ENCODE measurements around the gene UBE3D.
"Not testable (repeated sequence)": the region's sequence is repeated elsewhere in the genome, so short reads cannot be mapped to it uniquely, and the experiment has no call there.

UBE3D gene

GRCh38 chr6:82906489-82906888 is 159.2 kb downstream of the UBE3D start:
- peak; percentile 35 for DNase-seq (ENCODE audit: low read depth)
- no peak overlapping the region for H3K4me3 ChIP-seq (ENCODE audit: low read depth, low read length)

GRCh38 chr6:82904860-82905259 is 160.8 kb downstream of the UBE3D start:
- TF ChIP-seq MYC (IDR thresholded peaks at IDR 0.05; ENCODE audit: low read depth, low read length) (no peak), MAX (IDR thresholded peaks at IDR 0.05; ENCODE audit: low read depth, low read length) (no peak), CTCF (IDR thresholded peaks at IDR 0.05; ENCODE audit: low read depth, low read length) (no peak), POLR2A (IDR thresholded peaks at IDR 0.05; ENCODE audit: extremely low read depth, insufficient read length) (no peak)
- H3K4me3 ChIP-seq (ENCODE audit: low read depth, low read length): no peak overlapping the region
- no peak for DNase-seq (ENCODE audit: low read depth)

More at GRCh38 chr6:82906489-82906888, 159.2 kb downstream of the UBE3D start:
- TF ChIP-seq POLR2A (IDR thresholded peaks at IDR 0.05; ENCODE audit: extremely low read depth, insufficient read length) (no peak), MAX (IDR thresholded peaks at IDR 0.05; ENCODE audit: low read depth, low read length) (no peak)

GRCh38 chr6:82904257-82904656 is 161.4 kb downstream of the UBE3D start:
- TF ChIP-seq MAX (IDR thresholded peaks at IDR 0.05; ENCODE audit: low read depth, low read length) (no peak), MYC (IDR thresholded peaks at IDR 0.05; ENCODE audit: low read depth, low read length) (no peak), POLR2A (IDR thresholded peaks at IDR 0.05; ENCODE audit: extremely low read depth, insufficient read length) (no peak), CTCF (IDR thresholded peaks at IDR 0.05; ENCODE audit: low read depth, low read length) (no peak)
- DNase-seq (ENCODE audit: low read depth): no peak

GRCh38 chr6:82902290-82902689 is 163.4 kb downstream of the UBE3D start:
- H3K4me3 ChIP-seq (ENCODE audit: low read depth, low read length): no peak overlapping the region
- TF ChIP-seq MYC (IDR thresholded peaks at IDR 0.05; ENCODE audit: low read depth, low read length) (no peak), CTCF (IDR thresholded peaks at IDR 0.05; ENCODE audit: low read depth, low read length) (no peak), MAX (IDR thresholded peaks at IDR 0.05; ENCODE audit: low read depth, low read length) (no peak), POLR2A (IDR thresholded peaks at IDR 0.05; ENCODE audit: extremely low read depth, insufficient read length) (no peak)
- DNase-seq (ENCODE audit: low read depth): no peak

More at GRCh38 chr6:82904257-82904656, 161.4 kb downstream of the UBE3D start:
- H3K4me3 ChIP-seq (ENCODE audit: low read depth, low read length): no peak overlapping the region

- no peak for TF ChIP-seq POLR2A (IDR thresholded peaks at IDR 0.05; ENCODE audit: extremely low read depth, insufficient read length)
- TF ChIP-seq MAX (IDR thresholded peaks at IDR 0.05; ENCODE audit: low read depth, low read length): no peak
- no peak for TF ChIP-seq MYC (IDR thresholded peaks at IDR 0.05; ENCODE audit: low read depth, low read length)
- TF ChIP-seq CTCF (IDR thresholded peaks at IDR 0.05; ENCODE audit: low read depth, low read length): no peak
- no peak for DNase-seq (ENCODE audit: low read depth)
- H3K4me3 ChIP-seq (ENCODE audit: low read depth, low read length): no peak overlapping the region
These were observed 170.9 kb downstream of the UBE3D start for GRCh38 chr6:82894653-82895259.

- no peak for DNase-seq (ENCODE audit: low read depth)
- TF ChIP-seq POLR2A (IDR thresholded peaks at IDR 0.05; ENCODE audit: extremely low read depth, insufficient read length) (no peak), MYC (IDR thresholded peaks at IDR 0.05; ENCODE audit: low read depth, low read length) (no peak), CTCF (IDR thresholded peaks at IDR 0.05; ENCODE audit: low read depth, low read length) (no peak), MAX (IDR thresholded peaks at IDR 0.05; ENCODE audit: low read depth, low read length) (no peak)
These were observed 171.6 kb downstream of the UBE3D start for GRCh38 chr6:82893889-82894652.

GRCh38 chr6:82891503-82891902 is 174.1 kb downstream of the UBE3D start:
- H3K4me3 ChIP-seq (ENCODE audit: low read depth, low read length); DNase-seq (ENCODE audit: low read depth): not testable (repeated sequence)

More at GRCh38 chr6:82893889-82894652, 171.6 kb downstream of the UBE3D start:
- no peak overlapping the region for H3K4me3 ChIP-seq (ENCODE audit: low read depth, low read length)
